GM12875 (cell line): Measurements from ENCODE around the gene NRCAM.
A peak's percentile ranks its signal among the peaks of the same experiment; 100 is the strongest.

Source experiments
- H3K4me3 ChIP-seq: one replicate; pipeline ENCODE4 v1.5.1; 2011; ENCODE audit warnings: low read depth, low read length, control low read depth
- CTCF ChIP-seq: IDR thresholded peaks from 2 replicates; pipeline ENCODE4 v1.5.1; 2011; ENCODE audit warnings: low read depth, mild to moderate bottlenecking, control low read depth, inconsistent platforms, low read length, moderate library complexity, borderline replicate concordance; ENCODE audit not compliant: insufficient read depth

Gene NRCAM

GRCh38 chr7:108112683-108113082 lies 343.6 kb downstream of the NRCAM start:
- no peak for TF ChIP-seq CTCF
- H3K4me3 ChIP-seq, result no peak overlapping the region

GRCh38 chr7:108109221-108109908 lies 346.9 kb downstream of the NRCAM start:
- TF ChIP-seq CTCF, result peak; percentile 46; the same call in 1 of the 2 replicates
- no peak overlapping the region for H3K4me3 ChIP-seq

GRCh38 chr7:108108131-108108530 lies 348.1 kb downstream of the NRCAM start:
- no peak for TF ChIP-seq CTCF
- no peak overlapping the region for H3K4me3 ChIP-seq

GRCh38 chr7:108104324-108104723 lies 351.9 kb downstream of the NRCAM start:
- no peak overlapping the region for H3K4me3 ChIP-seq
- TF ChIP-seq CTCF, result no peak

- H3K4me3 ChIP-seq, result no peak overlapping the region
- TF ChIP-seq CTCF, result no peak
Measured at GRCh38 chr7:108103558-108104298, 352.5 kb downstream of the NRCAM start.

- H3K4me3 ChIP-seq, result no peak overlapping the region
- no peak for TF ChIP-seq CTCF
Measured at GRCh38 chr7:108102671-108103312, 353.4 kb downstream of the NRCAM start.
